GM19438 (cell line): ENCODE measurements around the gene GPC3.

ENCODE experiments used
- ATAC-seq: cut with Tn5 transposase; IDR thresholded peaks from one replicate; pipeline ENCODE4 v1.9.1; 2021; ENCODE audit warnings: low read depth; ENCODE audit not compliant: unreplicated experiment

The GPC3 gene

GRCh38 chrX:133660281-133660680 lies 325.1 kb downstream of the GPC3 start:
- ATAC-seq: no peak

GRCh38 chrX:133658293-133658911 lies 327.0 kb downstream of the GPC3 start:
- no peak for ATAC-seq

- no peak for ATAC-seq
Observed at GRCh38 chrX:133655275-133656265, 329.8 kb downstream of the GPC3 start.

- no peak for ATAC-seq
Observed at GRCh38 chrX:133654811-133655210, 330.6 kb downstream of the GPC3 start.

GRCh38 chrX:133653358-133653757 lies 332.0 kb downstream of the GPC3 start:
- ATAC-seq: no peak

GRCh38 chrX:133652185-133652584 lies 333.2 kb downstream of the GPC3 start:
- ATAC-seq: no peak

GRCh38 chrX:133650239-133650638 lies 335.2 kb downstream of the GPC3 start:
- no peak for ATAC-seq

DNA sequence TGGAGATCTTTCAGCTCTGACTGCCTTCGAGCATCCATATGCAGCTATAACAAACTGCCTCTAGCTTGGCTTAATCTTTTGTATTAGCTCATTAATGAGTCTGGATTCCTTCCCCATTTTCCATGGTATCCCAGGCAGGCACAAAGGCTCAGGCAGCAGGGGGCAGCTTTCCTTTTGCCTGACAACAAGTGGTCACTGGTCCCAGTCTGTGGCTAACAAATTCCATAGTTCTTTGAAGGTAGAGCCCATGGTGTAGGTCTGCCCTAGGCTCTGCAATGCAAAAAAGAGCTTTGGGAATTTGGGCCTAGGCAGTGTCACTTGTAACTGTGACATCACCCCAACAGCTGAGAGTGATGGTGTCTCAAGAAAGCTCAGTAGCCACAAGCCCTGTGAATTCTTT lies 335.7 kb downstream of the GPC3 start:
- no peak for ATAC-seq

DNA sequence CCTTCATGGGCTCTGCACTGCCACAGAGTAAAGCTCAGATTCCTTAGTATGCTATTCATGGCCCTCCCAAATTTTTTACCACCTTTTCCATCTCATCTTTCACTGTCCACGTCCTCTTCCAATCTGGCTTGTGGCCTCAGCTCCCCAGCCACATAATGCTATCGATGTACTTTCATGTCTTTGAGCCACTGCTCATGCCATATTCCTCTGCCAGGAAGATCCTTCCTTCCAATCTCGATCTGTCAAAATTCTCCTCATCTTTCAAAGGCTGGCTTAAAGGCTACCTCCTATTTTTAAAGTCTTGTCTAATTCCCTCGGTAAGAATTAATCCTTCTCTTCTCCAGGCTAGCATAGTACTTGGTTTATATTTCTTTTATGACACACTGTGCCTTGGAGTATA lies 336.8 kb downstream of the GPC3 start:
- no peak for ATAC-seq

- no peak for ATAC-seq
Observed at GRCh38 chrX:133646719-133647116, 338.7 kb downstream of the GPC3 start.

- ATAC-seq: no peak
Observed at GRCh38 chrX:133645977-133646718, 339.2 kb downstream of the GPC3 start.

DNA sequence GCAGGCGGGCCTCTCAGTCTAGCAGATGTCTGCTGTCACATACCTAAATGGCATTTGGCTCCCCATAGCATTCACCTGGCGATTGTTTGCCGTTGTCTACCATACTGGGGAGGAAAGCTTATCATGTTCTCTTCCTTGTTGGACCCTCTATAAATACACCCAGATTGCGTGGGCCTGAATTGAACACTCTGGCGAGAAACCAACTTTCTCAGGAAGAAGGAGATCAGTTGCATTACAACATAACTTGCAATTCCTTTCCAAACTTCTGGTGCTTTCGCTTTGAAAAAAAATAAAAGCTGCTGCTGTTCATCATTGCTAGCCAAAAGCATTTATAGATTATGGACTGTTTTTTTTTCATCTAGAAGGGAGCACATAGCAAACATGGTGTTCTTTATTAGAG lies 340.1 kb downstream of the GPC3 start:
- no peak for ATAC-seq

- no peak for ATAC-seq
Observed at GRCh38 chrX:133640161-133641015, 345.0 kb downstream of the GPC3 start.

DNA sequence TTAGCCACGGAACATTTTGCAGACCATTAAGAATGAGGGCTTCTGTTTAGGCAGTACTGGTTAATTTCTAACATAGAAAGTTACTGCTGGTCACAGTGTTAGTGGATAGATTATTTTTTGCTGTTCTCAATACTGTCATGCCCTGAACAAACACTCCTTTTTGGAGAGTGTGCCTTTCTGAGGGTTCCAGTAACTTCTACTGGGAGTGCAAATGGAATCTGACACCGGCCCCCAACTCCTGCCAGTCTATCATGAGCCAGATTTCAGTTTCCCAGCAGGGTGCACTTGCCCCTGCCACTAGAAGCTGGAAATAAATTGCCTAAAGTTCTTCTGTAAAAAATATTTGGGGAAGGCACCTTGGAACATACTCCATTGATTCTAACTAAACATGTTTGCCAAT lies 345.7 kb downstream of the GPC3 start:
- ATAC-seq: no peak

DNA sequence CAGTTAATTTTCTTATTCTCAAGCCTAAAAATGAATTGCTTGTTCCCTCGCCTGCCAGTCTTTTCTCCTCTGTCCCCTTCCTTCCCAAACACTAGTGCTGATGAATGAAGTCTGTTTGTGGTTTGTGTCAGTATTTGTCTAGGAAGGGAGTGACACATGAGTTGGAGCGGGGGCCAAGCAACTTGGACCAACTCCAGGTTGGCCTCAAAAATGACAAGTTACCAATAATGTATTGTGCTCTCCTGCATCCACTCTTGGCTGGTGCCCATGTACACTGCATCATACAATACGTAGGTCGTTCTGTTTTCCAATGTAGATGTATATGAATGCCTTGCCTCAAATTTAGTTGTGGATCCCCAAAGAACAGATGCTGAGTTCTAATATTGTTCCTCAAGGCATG lies 347.1 kb downstream of the GPC3 start:
- ATAC-seq: no peak

GRCh38 chrX:133637765-133638164 lies 347.6 kb downstream of the GPC3 start:
- no peak for ATAC-seq

GRCh38 chrX:133636009-133636408 lies 349.4 kb downstream of the GPC3 start:
- no peak for ATAC-seq

GRCh38 chrX:133634416-133634815 lies 351.0 kb downstream of the GPC3 start:
- ATAC-seq: no peak

- ATAC-seq: no peak
Observed at GRCh38 chrX:133633950-133634349, 351.4 kb downstream of the GPC3 start.

DNA sequence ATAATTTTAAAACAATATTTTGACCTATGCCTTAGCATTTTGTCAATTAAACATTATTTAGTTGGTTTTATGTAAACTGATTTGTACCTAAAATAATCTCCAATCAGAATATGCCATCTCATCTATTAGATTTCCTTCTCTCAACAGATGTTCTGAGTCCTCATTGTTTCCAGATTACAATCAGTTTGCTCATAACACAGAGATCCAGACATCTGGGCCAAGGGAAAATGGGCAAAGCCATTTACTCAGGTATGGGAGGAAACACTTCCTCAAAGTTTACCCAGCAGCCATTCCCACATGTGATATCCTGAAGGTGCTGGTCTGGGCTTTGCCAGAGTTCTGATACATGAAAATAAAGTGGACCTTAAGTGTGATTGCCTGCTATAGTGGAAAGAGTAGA lies 352.2 kb downstream of the GPC3 start:
- ATAC-seq: no peak
